ENCODE data around the gene SLC39A11.

SLC39A11 gene

DNA sequence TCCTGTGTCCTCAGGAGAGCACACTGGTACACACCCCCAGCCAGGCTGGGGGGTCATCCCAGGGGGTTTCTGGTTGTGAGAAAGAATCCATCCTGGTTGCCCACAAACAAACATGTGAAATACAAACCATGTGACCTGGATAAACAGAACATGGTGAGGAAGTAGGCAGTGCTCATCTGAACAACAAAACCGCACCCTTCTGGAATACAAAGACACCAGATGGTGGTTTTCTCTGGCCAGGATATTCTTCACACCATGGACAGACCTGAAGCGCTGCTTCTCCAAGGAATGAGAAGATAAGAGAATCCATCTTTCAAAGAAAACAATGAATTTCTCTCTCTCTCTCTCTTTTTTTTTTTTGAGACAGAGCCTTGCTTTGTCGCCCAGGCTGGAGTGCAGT, 302.3 kb downstream of the SLC39A11 start:
- H3K4me2 ChIP-seq (ENCODE audit: low read depth, low read length) = no peak overlapping the region
- no peak overlapping the region for H3K27ac ChIP-seq (ENCODE audit: low read length)
- no peak overlapping the region for H3K9ac ChIP-seq (ENCODE audit: low read length)
- no peaks in the 10 kb centered on the region for H3K9me2 ChIP-seq (replicated peaks; ENCODE audit: insufficient read depth, low read length)
- H2AFZ ChIP-seq (ENCODE audit: low read length) = no peak overlapping the region
- no peaks in the 10 kb centered on the region for H3K27me3 ChIP-seq (replicated peaks; ENCODE audit: insufficient read depth, low read length)
- no peaks in the 10 kb centered on the region for H4K20me1 ChIP-seq (ENCODE audit: insufficient read depth, low read length)
- H3K79me2 ChIP-seq (ENCODE audit: low read length) = no peaks in the 10 kb centered on the region
- H3K4me3 ChIP-seq (ENCODE audit: low read length) = no peak overlapping the region
- no peaks in the 10 kb centered on the region for H3F3A ChIP-seq (ENCODE audit: insufficient read depth, low read length)
- no peaks in the 10 kb centered on the region for H3K9me3 ChIP-seq (replicated peaks; ENCODE audit: insufficient read depth, low read length)
- no peak for DNase-seq
- no peaks in the 10 kb centered on the region for H3K4me1 ChIP-seq (ENCODE audit: low read length)
- H3K36me3 ChIP-seq (replicated peaks; ENCODE audit: insufficient read depth, low read length) = no peaks in the 10 kb centered on the region
- TF ChIP-seq, protein P1, sequence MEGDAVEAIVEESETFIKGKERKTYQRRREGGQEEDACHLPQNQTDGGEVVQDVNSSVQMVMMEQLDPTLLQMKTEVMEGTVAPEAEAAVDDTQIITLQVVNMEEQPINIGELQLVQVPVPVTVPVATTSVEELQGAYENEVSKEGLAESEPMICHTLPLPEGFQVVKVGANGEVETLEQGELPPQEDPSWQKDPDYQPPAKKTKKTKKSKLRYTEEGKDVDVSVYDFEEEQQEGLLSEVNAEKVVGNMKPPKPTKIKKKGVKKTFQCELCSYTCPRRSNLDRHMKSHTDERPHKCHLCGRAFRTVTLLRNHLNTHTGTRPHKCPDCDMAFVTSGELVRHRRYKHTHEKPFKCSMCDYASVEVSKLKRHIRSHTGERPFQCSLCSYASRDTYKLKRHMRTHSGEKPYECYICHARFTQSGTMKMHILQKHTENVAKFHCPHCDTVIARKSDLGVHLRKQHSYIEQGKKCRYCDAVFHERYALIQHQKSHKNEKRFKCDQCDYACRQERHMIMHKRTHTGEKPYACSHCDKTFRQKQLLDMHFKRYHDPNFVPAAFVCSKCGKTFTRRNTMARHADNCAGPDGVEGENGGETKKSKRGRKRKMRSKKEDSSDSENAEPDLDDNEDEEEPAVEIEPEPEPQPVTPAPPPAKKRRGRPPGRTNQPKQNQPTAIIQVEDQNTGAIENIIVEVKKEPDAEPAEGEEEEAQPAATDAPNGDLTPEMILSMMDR (IDR thresholded peaks at IDR 0.05; ENCODE audit: low read length) = no peak
- TF ChIP-seq EZH2 (optimal IDR thresholded peaks at IDR 0.05; ENCODE audit: low read depth, low read length) (no peak), EZH2phosphoT487 (IDR thresholded peaks at IDR 0.05; ENCODE audit: low read length) (no peak)

DNA sequence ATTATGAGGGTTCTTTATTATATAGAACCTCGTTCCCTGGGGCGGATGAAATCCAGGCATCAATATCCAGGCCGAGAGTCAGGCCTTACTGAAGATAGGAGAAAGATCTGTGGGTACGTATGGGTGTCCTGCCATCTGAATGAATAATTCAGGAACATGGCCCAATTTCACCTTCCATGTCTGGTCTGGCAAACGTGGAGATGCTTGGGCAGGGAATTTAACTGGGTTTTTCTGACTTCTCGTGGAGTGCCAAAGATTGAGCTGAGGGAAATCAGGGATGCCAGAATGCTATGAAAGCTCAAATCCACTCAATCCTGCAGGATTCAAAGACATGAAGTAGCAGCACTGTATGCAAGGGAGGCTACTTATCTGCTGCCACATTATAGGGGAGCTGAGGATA, 302.8 kb downstream of the SLC39A11 start:
- Histone ChIP-seq H4K20me1 (ENCODE audit: insufficient read depth, low read length) (no peaks in the 10 kb centered on the region), H3K27me3 (replicated peaks; ENCODE audit: insufficient read depth, low read length) (no peaks in the 10 kb centered on the region), H3K9me3 (replicated peaks; ENCODE audit: insufficient read depth, low read length) (no peaks in the 10 kb centered on the region), H3K4me3 (ENCODE audit: low read length) (no peak overlapping the region), H3K4me1 (ENCODE audit: low read length) (no peaks in the 10 kb centered on the region), H3F3A (ENCODE audit: insufficient read depth, low read length) (no peaks in the 10 kb centered on the region), H3K9ac (ENCODE audit: low read length) (no peak overlapping the region), H3K4me2 (ENCODE audit: low read depth, low read length) (no peak overlapping the region), H3K9me2 (replicated peaks; ENCODE audit: insufficient read depth, low read length) (no peaks in the 10 kb centered on the region), H3K79me2 (ENCODE audit: low read length) (no peaks in the 10 kb centered on the region), H2AFZ (ENCODE audit: low read length) (no peak overlapping the region), H3K27ac (ENCODE audit: low read length) (no peak overlapping the region), H3K36me3 (replicated peaks; ENCODE audit: insufficient read depth, low read length) (no peaks in the 10 kb centered on the region)
- TF ChIP-seq EZH2phosphoT487 (IDR thresholded peaks at IDR 0.05; ENCODE audit: low read length) = no peak
- TF ChIP-seq EZH2 (optimal IDR thresholded peaks at IDR 0.05; ENCODE audit: low read depth, low read length) = no peak
- TF ChIP-seq, protein P1 (IDR thresholded peaks at IDR 0.05; ENCODE audit: low read length) = no peak
- DNase-seq = no peak

DNA sequence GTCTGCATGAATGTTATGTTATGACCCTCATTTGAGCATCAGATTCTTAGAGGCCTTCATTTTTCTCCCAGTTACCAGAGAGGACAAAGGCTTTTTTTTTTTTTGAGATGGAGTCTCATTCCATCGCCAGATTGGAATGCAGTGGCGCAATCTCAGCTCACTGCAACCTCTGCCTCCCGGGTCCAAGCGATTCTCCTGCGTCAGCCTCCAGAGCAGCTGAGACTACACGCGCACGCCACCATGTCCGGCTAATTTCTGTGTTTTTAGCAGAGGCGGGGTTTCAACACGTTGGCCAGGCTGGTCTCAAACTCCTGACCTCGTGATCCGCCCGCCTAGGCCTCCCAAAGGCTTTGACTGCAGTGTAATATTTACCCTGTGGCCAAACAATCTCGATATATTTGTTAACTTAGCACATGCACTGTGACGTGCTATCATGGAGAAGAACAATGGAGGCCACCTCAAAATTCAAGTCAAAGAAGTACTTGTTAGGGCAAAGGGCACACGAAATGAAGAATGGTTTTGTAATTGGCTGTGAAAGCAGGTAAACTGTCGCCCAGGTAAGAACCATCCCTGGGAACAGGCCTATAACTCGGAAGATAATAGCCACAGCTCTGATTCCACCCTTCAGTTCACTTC, 303.4 kb downstream of the SLC39A11 start:
- Histone ChIP-seq H3K27me3 (replicated peaks; ENCODE audit: insufficient read depth, low read length) (no peaks in the 10 kb centered on the region), H4K20me1 (ENCODE audit: insufficient read depth, low read length) (no peaks in the 10 kb centered on the region), H3K9me2 (replicated peaks; ENCODE audit: insufficient read depth, low read length) (no peaks in the 10 kb centered on the region), H2AFZ (ENCODE audit: low read length) (no peak overlapping the region), H3K36me3 (replicated peaks; ENCODE audit: insufficient read depth, low read length) (no peaks in the 10 kb centered on the region), H3K9me3 (replicated peaks; ENCODE audit: insufficient read depth, low read length) (no peaks in the 10 kb centered on the region), H3K4me3 (ENCODE audit: low read length) (no peak overlapping the region), H3F3A (ENCODE audit: insufficient read depth, low read length) (no peaks in the 10 kb centered on the region), H3K4me1 (ENCODE audit: low read length) (no peaks in the 10 kb centered on the region), H3K9ac (ENCODE audit: low read length) (no peak overlapping the region), H3K4me2 (ENCODE audit: low read depth, low read length) (no peak overlapping the region), H3K79me2 (ENCODE audit: low read length) (no peaks in the 10 kb centered on the region), H3K27ac (ENCODE audit: low read length) (no peak overlapping the region)
- TF ChIP-seq EZH2phosphoT487 (IDR thresholded peaks at IDR 0.05; ENCODE audit: low read length) = no peak
- no peak for TF ChIP-seq EZH2 (optimal IDR thresholded peaks at IDR 0.05; ENCODE audit: low read depth, low read length)
- TF ChIP-seq, protein P1 (IDR thresholded peaks at IDR 0.05; ENCODE audit: low read length) = no peak
- no peak for DNase-seq

Measured in MM.1S (cell line).